ENCODE results near the gene PSMD11.

- no peak for TF ChIP-seq CTCF (IDR thresholded peaks at IDR 0.05)
- no peak for TF ChIP-seq POLR2A (IDR thresholded peaks at IDR 0.05)
Measured at GRCh38 chr17:32493976-32494513, 49.7 kb downstream of the PSMD11 start.
